Hematopoietic multipotent progenitor cell treated with erythropoietin and hydrocortisone succinate and interleukin-3 and kit ligand, for 4 days (in vitro differentiated cells): ENCODE results near the gene TRAF2.
A peak's percentile ranks its signal among the peaks of the same experiment; 100 is the strongest.

Experiments used
- DNase-seq: peaks from one replicate; pipeline ENCODE4 v3.0.0-alpha.2; 2015

Gene TRAF2

DNA sequence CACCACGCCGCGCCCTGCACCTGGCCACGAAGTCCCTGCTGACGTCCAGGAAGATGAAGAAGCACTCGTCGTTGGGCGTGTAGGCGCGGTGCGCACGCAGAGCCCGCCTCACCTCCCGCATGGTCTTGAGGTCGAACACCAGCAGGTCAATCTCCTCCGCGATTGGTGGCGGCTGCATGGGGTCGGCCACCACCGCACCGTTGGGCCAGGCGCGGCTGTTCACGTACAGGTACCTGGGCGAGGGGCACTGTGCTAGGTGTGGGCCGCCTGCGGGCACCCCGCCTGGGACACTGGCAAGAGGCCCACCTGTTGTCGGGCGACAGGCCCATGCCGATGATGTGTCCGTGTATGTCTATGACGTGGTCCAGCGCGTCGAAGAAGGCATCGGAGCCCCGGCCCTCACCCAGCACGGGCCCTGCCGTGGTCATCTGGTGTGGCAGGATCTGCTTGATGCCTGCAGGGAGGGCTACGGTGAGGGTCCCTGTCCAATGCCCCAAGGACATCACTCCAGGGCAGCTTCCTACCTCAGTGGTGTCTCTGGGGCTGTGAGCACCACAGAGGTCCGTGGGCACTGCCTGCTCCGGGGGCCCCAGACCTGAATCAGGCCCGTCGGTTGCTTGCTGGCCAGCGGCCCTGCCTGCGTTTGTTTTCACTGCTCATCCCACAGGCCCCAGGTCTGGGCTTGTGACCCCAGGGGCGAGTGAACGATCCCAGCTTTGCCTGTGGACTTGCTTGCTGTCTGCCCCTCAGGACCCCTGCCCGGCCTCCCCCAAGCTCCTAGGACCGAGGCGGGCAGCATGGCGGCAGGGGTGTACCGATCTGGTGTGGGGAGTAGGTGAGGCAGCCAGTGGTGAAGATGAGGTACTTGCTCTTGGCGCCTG is 55.2 kb downstream of the TRAF2 start:
- DNase-seq: no peak

DNA sequence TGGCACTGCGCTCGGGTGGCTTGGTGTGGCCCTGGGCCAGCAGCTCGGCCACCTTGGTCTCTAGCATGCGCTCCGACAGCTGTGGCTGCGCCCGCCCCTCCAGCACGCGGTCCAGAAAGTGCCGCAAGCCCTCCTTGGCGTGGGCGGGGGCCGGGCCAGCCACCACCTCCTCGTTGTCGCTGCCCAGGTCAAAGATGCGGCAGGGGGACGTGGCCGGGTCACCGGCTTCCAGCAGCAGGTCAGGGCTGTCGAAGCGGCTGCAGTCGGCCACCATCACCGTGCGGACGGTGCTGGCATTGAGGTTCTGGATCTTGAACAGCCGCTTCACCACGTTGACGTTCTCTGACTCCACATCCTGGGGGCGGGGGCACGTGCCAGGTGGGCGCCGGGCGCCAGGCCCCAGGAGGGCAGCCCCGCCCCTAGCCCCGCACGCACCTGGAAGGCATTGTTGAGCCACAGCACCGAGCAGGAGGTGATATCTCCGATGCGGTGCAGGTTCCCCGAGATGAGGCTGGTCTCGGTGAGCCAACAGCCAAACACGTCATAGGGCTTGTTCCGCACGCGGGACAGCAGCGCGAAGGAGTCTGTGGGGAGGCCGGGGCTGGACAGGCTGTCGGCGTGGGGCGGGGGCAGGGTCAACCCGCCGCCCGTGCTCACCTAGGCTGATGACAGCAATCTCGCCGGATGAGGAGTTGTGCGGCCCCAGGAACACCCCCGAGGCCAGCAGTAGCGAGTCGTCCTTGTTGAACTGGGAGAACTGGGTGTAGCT is 56.0 kb downstream of the TRAF2 start:
- DNase-seq: no peak

DNA sequence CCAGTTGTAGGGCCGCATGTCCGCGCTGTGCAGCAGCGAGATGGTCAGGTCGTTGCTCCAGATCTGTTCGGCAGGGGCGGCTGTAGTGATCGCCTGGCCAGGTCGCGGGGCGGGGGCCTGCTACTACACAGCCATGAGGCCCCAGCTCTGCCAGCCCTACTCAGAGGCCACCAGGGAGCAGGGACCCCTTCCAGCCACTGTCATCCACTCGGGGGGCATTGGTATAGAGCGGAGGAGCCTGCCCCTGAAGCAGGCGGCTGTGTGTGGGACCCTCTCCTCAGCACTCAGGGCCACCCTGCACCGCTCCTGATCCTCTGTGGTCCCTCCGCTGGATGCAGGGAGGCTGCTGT is 56.5 kb downstream of the TRAF2 start:
- DNase-seq: no peak

DNA sequence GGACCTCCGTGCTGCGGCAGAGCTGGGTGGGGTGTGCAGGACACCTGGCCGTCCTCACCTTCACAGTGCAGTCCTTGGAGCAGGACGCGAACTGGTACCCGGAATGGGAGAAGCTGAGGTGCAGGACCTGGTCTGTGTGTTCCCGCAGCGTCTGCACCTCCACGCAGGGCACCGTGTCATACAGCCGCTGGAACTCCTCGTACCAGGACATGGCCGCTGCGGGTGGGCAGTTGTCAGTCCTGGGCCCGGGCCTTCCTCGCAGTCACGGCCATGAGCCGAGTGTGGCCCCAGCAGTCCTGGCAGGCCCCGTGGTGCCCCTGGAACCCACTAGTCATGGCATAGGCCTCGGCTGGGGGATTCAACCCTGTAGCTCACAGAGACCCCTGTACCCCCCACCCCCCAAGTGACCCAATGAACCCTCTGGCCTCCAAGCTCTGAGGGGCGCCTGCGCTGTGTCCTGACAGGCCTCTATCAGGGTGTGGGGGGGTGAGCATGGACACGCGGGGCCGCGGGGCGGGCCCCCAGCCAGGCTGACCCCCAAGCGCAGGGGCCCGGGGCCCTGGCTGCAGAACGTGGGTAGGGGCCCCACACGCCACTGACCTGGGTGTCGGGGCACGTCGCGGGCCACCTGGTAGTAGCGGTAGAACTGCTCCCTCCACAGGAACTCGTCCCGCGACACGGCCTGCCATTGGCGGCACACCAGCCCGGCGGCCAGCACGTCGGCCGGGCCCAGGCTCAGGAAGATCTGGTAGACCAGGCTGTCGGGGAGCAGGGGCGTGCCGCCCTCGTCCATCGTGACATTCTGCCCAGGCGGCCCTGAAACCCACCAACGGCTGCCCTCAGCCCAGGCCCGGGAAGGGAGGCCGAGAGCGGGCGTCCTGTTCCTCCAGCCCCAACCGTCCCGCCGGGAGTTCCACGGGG is 57.2 kb downstream of the TRAF2 start:
- peak; percentile 68 for DNase-seq

DNA sequence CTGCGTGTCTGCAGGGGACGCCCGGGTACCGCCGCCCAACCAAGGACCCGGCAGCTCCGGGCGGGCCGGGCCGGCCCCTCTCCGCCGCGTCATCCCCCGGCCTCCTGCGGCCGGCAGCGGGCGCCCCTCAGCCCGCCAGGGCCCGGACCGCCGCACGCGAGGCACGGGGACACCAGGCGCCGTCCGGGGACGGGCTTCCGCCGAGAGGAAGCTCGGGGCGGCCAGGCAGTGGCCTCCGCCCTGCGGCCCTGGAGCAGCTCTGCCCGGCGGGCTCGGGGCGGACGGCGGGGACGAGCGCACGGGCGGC is 57.8 kb downstream of the TRAF2 start:
- peak; percentile 83 for DNase-seq

DNA sequence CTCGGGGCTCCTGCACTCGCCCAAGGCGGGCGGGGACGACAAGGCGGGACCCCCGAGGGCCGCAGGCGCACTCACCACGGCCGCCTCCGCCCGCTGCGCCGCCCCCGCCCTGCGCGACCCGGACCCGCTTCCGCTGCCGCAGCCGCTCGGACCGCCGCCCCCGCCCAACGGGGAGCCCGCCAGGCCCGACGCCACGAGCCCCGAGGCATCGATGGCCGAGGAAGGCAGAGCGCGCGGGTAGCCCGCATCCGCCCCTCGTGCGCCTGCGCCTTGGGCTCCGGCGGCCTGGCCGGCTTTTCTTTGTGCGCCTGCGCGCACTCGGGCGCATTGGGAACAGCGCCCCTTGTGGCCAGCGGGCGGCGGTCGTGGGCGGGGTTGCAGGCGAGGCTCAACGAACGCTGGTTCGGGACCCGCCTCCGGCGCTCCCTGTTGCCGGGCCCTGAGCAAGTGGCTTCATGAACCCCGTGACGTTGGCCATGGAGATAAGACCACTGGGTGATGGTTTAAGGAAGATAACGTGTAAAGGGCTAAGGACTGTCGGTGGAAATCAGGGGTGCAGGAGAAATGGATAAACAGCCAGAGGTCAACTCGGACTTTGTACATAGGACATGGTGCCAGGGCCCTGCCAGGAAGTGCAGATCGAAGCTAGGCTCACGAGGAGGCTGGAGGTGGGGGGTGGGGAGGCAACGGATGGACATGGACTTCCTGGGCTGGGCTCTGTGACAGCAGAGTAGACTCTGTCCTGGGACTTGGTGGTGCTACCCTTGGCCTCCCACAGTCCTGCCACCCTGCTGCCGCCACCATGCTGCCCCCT is 58.4 kb downstream of the TRAF2 start, which contains the start of the genes C8G and FBXW5:
Gene C8G (plus strand): TSS at position 725 of the 814 bp plus-strand sequence. CDS start 78 bp downstream, at position 803.
Gene FBXW5 (minus strand): TSS at position 220 of the 814 bp plus-strand sequence. CDS start 655 bp downstream, outside the sequence.
- DNase-seq: peak; percentile 98

DNA sequence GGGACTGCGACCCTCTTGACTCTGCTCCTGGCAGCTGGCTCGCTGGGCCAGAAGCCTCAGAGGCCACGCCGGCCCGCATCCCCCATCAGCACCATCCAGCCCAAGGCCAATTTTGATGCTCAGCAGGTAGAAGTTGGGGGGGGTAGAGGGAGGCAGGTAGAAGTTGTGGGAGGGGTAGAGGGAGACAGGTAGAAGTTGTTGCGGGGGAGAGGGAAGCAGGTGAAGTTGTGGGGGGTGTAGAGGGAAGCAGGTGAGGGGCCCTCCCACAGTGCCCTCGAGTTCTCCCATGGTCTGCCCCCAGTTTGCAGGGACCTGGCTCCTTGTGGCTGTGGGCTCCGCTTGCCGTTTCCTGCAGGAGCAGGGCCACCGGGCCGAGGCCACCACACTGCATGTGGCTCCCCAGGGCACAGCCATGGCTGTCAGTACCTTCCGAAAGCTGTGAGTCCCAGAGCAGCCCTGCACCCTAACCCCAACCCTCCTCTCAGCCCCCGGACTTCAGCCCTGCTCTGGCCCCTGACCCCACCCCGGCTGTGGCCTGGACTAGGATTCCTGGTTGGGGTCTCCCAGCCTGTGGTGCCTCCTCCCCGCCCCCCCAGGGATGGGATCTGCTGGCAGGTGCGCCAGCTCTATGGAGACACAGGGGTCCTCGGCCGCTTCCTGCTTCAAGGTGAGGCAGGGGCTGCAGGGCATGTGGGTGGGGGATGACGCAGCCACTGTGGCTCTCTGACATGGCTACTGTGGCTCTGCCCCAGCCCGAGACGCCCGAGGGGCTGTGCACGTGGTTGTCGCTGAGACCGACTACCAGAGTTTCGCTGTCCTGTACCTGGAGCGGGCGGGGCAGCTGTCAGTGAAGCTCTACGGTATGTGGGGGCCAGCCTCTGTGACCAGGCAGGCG is 59.3 kb downstream of the TRAF2 start:
- DNase-seq: no peak

DNA sequence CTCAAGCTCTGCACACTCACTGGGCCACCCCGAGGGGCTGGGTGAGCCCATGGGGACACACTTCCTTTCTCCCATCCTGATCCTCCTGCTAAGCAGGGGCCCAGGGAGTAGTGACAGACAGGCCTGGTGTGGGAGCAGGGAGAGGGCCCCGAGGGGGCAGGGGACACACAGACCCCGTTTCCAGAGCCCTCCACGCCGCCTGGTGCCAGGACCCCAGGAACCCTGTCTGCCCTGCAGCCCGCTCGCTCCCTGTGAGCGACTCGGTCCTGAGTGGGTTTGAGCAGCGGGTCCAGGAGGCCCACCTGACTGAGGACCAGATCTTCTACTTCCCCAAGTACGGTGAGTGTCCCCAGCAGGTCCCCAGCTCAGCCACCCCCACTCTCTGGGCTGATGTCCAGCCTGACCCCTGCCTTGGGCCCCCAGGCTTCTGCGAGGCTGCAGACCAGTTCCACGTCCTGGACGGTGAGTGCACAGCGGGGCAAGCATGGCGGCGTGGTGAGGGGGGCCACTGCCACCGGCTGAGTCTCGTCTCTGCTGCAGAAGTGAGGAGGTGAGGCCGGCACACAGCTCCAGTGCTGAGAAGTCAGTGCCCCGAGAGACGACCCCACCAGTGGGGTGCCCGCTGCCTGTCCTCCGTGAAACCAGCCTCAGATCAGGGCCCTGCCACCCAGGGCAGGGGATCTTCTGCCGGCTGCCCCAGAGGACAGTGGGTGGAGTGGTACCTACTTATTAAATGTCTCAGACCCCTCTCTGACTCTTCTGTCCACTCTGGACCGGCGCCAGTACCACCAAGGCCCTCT is 60.1 kb downstream of the TRAF2 start:
- no peak for DNase-seq

DNA sequence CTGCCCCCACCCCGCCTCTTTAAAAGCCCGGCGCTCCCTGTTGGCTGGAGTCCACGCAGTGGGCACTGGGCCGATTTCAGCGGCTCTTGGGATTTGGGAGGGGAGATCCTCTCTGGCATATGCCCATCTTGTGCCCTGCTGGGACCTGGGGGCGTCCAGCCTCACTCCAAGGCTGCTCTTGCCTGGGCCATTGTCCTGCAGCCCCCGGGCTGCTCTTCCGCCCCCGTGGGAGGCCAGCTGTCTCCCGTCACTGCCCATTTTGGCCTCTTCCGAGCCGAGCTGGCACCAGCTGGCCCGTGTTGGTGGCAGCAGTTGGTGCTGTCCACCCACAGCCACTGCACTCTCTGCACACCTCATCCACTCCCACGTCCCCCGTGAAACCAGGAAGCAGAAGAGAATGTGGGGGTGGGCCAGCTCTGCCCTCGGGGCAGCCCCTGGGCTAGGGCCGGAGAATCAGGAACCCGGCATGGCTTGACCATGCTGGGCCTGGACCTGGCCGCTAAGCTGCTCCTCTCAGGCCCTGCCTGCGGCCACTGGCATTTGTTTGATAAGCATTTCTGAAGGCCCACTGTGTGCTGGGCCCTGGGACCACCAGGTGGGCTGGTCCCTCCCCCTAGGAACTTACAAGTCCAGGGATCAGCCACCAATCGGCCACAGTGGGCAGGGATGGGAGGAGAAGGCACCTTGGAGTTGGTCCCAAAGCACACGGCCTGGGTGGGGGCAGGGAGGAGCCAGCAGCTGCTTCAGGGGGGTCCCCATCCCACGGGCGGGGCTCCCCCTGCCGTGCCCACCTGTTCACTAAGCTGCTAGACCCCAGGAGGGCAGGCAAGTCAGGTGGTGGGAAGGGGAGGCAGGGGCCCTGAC is 60.9 kb downstream of the TRAF2 start:
- no peak for DNase-seq

DNA sequence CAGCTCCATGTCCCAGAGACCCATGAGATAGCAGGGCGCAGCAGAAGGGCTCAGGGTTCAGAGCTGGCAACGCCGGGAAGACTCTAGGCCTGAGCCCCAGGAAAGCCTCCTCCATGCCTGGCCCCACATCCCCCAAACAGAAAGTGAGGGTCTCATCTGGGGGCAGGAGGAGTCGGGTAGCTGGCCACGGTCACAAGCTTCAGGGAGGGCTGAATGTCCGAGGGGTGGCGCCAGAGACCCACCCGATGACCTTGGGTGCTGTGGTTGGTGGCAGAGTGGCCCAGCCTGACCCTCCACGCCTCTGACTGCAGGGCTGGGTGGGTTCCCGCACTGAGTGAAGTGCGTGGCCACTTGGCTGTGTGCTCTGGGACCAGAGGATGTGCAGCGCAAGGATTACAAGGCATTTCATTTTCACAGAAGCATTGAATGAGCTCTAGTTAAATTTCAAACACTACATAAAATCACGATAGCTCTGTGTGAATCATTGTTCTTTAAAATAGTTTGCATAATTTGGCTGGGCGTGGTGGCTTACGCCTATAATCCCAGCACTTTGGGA is 61.7 kb downstream of the TRAF2 start:
- DNase-seq: peak; percentile 69

DNA sequence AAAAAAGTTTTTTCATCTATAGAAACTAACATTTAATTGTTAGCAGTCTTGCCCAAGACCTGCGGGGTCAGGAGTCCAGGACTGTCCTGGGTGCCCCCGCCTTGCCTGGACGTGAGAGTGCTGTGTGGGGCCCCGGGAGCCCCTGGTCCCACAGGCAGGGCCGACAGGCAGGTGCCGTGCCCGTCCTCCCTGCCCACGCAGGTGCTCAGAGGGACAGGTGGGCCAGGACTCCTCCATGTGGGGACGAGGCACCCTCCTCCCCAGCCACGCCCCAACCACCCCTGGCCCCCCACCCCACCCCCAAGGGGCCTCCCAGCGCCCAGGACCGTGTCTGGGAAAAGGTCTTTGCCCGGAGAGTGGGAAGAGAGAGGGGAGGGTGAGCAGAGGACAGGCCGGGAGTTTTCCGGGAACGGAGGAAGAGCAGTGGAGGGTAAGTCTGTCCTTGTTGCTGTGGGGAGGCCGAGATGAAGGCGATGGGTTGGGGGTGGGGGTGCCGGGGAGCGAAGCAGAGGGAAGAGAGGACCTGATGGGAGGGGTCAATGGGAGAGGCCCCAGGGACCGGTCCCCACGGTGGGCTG is 63.0 kb downstream of the TRAF2 start:
- DNase-seq: no peak

DNA sequence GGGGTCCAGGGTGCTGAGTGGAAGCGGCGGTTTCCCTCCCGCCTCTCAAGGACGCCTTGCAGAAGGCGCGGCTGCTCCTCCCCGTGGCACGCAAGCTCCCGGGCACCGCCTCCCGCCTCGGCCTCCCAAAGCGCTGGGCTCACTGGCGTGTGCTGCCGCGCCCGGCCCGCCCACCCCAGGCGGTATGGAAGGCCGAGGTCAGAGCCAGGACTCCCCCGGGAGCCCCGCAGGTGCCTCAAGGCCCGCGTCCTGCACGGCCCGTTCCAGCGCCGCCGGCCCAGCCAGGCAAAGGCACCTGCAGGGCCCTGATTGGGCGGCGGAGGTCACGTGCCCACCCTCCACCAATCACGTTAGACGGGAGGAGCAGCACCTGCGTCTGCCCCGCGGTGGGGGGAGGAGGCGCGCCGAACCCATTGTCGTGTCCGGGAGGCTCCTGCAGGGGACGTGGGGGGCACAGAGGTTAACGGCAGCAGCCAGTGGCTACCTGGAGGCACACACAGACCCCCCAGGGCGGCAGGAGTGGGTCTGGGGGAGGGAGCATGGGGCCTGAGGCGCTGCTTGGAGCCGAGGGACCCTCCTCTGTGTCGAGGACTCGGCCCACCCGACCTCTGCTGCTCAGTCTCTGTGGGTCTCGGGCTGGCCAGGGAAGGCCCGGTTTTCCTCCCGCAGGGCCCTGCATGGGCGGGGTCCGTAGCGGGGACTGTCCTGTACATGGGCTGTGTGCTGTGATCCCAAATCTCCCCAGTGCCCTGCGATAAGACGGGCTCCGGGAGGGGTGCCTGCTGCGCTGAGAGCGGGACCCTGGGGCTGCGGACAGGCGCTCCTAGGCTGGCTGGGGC is 63.7 kb downstream of the TRAF2 start:
- DNase-seq: peak; percentile 96

DNA sequence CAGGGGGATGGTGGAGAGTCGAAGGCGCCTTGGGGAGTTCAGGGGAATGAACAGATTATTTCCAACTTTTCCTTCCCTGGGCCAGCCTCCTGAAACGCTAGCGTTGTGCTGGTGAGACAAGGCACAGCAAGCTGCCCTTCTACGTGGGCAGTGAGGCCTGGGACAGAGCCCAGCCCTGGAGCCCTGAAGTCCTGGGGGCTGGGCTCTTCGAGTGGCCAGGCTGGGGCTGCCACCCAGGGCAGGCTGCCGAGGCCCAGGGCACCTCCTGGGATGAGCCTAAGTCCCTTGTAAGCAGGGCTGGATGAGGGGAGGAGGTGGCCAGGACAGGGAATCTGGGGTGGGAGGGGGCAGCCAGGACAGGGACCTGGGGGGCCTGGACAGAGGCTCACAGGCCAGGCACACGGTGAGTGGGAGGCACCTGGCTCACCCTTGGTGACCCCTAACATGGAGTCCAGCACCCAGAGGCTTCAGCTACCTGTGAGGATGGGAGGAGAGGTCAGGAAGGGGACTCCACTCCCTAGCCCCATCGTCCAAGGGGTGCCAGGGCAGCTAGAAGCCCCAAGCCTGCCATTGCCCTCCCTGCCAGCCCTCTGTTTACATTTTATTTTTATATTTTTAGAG is 64.5 kb downstream of the TRAF2 start:
- DNase-seq: no peak

DNA sequence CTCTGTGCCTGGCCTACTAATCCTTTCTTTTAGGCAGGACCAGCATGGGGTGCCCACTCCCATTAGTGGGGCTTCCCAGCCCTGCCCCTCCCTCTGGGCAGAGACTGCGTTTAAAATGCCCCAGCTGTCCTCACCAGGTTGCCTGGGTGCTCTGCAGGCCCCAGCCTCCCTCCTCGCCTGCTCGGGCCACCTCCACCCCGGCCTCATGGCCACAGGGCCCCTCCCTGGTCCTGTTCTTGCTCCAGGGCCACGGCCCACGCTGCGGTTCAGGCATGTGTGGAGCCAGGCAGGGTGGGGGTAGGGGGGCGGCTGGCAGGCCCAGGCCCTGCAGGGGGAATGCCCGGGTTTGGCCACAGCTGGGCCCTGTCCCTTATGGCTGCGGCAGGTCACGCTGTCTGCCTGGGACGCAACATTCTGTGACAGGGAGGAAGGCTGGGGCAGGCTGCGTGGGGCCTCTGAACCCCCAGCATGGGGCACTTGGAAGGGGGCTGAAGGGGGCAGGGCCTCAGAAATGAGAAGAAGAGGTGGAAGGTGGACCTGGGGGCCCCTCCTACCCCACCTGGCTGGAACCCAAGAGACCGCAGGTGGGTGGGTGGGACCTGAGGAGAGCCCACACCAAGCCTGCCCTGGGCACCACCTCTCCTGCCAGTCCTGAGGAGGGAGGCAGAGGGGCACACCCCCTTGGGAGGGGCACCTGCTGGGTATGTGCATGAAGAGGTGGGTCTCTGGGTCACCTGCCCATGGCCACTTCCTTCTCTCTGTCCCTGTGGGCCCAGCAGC is 65.4 kb downstream of the TRAF2 start, which contains the start of gene LCN12:
Gene LCN12 (plus strand): TSS at position 733 of the 780 bp plus-strand sequence. CDS start 55 bp downstream, outside the sequence.
- no peak for DNase-seq

DNA sequence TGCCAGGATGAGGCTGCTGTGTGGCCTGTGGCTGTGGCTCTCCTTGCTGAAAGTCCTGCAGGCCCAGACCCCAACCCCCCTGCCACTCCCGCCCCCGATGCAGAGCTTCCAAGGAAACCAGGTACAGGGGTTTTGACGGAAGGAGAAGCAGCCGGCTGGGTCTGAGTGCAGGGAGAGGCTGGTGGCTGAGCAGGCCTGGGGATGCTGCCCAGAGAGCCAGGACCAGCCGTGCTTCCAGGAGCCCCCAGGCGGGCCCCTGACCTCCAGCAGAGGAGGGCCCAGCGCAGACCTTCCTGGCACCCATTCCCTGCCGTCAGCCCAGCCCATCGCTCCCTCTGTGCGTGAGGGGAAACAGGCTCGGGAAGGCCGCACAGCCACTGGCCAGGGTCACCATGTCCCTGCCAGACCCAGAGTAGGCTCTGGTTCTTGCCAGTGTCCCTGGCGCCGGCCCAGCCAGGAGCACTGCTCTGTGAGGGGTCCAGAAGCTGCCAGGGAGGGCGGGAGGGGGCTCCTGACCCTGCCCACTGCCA is 66.1 kb downstream of the TRAF2 start:
- no peak for DNase-seq
